HG03039 (cell line): ENCODE data around the gene CCRL2.
"Not testable (repeated sequence)": the region's sequence is repeated elsewhere in the genome, so short reads cannot be mapped to it uniquely, and the experiment has no call there.

Source experiments
- ATAC-seq: cut with Tn5 transposase; IDR thresholded peaks from one replicate; pipeline ENCODE4 v1.9.1; 2021; ENCODE audit warnings: mild to moderate bottlenecking, moderate library complexity; ENCODE audit not compliant: unreplicated experiment

CCRL2 gene

GRCh38 chr3:46378426-46378942, 28.6 kb upstream of the CCRL2 start:
- ATAC-seq, result no peak

DNA sequence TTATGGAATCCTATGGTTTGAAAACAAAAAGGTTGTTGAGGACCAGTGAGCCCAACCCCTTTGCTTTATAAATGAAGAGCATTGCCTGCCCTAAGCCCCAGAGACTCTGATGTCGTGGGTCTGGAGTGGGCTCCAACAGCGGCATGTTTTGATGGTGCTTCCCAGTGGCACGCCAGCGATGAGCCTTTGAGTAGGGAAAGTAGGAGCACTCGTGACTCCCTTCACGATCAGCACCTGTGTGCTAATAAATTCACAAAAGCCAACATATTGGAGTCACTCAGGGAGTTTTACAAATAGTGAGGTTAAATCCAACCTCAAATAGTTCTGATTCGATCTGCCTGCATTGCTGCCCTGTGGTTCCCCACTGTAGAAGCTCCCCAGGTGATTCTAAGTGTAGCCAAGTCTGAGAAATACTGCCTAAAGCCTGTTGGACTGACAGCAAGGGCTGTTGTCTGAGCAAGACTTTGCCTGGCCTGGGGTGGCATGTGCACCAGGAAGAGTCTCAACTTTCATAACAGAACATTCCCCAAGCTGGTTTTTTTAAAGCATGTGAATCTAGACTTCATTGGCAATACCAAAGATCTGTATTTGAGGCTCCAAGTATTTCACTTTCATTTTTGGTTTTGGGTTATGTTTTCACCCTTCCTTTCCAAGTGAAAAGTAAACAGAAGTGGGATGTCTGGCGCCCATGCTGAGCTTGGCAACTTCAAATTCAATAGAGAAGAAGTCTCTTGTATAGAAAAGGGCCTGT, 26.4 kb upstream of the CCRL2 start:
- no peak for ATAC-seq

GRCh38 chr3:46381625-46382024, 25.4 kb upstream of the CCRL2 start:
- ATAC-seq, result no peak

GRCh38 chr3:46383211-46383950, 23.7 kb upstream of the CCRL2 start:
- ATAC-seq, result no peak

- no peak for ATAC-seq
These were observed 23.1 kb upstream of the CCRL2 start for GRCh38 chr3:46383951-46384330.

- no peak for ATAC-seq
These were observed 20.9 kb upstream of the CCRL2 start for GRCh38 chr3:46386205-46386604.

DNA sequence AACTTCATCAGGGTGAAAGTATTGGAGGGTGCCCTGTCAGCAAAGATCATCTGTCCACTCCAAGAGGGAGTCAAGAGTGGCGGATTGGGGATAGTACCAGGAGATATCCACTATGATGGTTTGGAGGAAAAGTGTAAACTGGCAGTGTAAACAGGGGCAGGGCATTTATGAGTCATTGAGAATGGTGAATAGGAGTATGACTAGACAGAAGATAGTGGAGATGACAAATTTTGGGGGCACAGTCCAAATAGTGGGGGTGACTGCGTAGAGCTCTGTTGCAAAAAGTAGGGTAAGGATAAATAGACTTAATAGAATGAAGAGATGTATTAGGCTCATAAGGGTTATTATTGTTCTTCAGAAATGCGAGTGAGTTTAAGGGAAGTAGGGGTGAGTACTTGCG, 18.2 kb upstream of the CCRL2 start:
- not testable (repeated sequence) for ATAC-seq

DNA sequence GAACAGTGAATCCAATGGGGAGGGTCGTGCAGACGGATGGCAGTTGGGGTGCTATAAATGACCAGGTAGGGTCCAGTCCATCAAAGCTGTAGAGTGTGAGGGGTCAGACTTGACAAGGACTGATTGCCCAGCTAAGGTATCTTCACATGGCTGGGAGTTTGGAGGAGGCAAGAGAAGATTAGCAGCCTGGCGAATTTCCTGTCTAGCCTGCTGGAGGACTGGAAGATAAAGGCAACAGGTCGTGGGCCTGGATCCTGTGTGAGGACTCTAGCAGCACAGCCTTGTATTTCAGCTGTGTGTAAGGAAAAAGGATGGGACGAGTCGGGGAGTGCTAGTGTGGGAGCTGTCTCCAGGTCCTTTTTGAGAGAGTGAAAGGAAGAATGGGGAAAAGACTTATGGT, 17.8 kb upstream of the CCRL2 start:
- no peak for ATAC-seq

DNA sequence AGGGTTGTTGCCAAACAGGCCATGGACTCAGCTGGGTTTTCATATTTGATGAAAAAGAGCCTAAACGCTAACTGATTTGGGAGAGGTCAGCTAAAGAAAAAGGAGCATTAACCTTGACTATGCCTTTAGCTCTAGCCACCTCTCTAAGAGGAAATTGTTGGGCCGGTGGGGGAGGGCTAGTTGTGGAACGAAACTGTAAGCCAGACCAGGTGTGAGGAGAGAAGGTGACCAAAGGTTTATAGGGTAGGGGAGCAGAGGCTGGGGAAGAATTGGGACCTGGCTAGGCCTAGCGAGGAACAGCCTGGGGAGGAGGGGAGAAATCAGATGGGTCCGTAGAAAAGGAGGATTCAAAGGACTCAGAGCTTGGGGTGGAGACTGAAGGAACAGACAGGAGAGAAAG, 15.5 kb upstream of the CCRL2 start:
- not testable (repeated sequence) for ATAC-seq

DNA sequence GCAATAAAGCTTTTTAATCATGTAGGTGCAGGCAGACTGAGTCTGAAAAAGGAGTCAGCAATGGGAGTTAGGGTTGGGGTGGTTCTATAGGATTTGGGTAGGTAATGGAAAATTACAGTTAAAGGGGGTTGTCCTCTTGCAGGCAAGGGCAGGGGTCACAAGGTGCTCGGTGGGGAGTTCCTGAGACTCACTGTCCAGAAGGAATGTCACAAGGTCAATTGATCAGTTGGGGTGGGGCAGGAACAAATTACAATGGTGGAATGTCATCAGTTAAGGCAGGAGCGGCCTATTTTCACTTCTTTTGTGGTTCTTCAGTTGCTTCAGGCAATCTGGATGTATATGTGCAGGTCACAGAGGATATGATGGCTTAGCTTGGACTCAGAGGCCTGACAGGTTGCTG, 14.0 kb upstream of the CCRL2 start:
- ATAC-seq, result no peak

- no peak for ATAC-seq
These were observed 13.3 kb upstream of the CCRL2 start for GRCh38 chr3:46393554-46394434.

DNA sequence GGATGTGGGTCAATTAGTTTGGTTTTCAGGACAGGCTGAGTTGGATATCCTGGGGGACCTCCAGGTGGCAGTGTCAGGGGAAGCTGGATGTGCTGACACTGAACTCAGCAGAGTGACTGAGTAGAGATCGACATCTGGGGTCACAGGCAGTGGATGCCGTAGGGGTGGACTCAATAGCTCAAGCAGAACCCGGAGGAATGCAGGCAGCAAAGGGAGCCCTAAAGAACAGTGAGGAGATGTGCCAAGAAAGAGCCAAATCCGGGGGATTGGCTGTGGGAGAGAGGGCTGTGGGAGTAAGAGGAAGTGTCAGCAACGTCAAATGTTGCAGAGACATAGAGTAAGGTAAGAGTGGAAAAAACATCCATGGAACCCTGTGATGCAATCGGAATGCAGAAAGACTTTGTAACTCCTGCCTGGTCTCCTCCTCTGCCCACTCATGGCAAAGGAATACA, 11.8 kb upstream of the CCRL2 start:
- ATAC-seq, result no peak

- ATAC-seq, result no peak
These were observed 11.1 kb upstream of the CCRL2 start for GRCh38 chr3:46395766-46396530.

DNA sequence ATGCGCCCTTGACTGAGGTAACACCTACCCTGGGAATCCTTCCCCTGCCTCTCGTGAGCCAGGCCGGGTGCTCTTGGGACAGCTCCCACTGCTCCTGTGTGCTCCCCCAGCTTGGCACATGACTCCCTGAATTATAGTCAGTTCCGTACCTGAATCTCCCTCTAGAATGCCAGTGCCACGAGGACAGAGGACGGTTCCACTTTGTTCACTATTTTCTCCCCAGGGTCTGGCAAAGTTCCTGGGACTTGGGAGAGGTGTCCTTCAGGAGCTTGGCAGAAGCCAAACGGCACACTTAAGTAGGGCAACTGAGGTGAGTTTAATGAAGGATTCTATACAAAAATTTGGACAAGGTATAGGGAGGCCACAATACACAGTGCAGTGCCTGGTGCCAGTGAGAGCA, 9.9 kb upstream of the CCRL2 start:
- no peak for ATAC-seq

GRCh38 chr3:46398186-46398955, 8.7 kb upstream of the CCRL2 start:
- ATAC-seq, result no peak

- ATAC-seq, result no peak
These were observed 8.0 kb upstream of the CCRL2 start for GRCh38 chr3:46399098-46399497.

GRCh38 chr3:46399557-46399956, 7.5 kb upstream of the CCRL2 start:
- no peak for ATAC-seq

DNA sequence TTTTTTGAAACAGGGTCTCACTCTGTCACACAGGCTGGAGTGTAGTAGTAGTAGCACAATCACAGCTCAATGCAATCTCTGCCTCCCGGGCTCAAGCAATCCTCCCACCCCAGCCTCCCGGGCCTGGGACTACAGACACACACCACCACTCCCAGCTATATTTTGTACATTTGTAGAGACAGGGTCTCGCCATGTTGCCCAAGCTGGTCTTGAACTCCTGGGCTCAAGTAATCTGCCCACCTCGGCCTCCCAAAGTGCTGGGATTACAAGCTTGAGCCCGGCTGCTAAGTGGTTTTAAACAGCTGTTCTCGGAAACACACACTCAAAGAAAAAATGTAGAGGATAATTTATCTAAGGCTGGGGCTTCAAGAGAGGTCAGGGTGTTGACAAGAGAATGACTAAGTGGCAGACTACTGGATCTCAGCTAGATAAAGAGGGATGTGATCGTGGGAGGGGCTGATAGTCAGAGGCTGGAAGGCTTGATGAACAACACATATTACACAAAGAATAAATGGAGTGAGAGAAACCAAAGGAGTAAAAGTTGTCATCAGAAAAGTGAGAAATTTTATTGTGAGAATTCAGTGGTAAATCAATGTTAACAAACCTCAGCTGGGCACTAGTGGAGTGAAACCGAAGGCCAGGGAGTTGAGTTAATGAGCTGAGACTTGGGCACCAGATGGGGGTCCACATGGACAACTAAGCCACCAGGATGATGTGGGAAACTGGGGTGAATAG, 6.9 kb upstream of the CCRL2 start:
- ATAC-seq, result no peak

DNA sequence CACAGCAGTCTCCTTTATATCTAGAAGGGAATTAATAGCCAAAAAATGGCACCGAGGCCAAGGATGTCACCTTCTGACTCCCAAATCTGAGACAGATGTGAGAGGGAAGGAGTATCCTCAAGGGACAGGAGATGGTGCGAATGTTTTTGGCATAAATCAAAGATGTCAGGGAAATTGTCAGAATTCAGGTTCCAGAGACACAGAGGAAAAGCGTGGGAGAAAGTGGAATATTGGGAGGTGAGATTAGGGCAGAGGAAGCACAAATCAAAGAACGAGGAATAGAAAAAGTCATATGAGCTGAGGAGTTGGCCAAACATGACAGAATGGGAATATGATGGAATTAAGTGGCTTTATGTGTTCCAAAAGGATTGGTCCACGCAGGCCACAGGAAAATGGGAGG, 6.2 kb upstream of the CCRL2 start:
- ATAC-seq, result no peak
